Brain microvascular endothelial cell (primary cell): ENCODE measurements around the gene ENTPD1.

ENCODE experiments used
- DNase-seq: peaks from one replicate; pipeline ENCODE4 v3.0.0-alpha.2; 2020
- H3K27ac ChIP-seq: fragments of 250-450 bp; sonication (Bioruptor Pico); 2 replicates; pipeline ENCODE4 v1.5.1; 2020; ENCODE audit warnings: mild to moderate bottlenecking, moderate library complexity
- H3K27me3 ChIP-seq: fragments of 250-450 bp; sonication (Bioruptor Pico); replicated peaks from 2 replicates; pipeline ENCODE4 v1.5.1; 2020; ENCODE audit warnings: mild to moderate bottlenecking
- H3K36me3 ChIP-seq: fragments of 250-450 bp; sonication (Bioruptor Pico); replicated peaks from 2 replicates; pipeline ENCODE4 v1.5.1; 2020; ENCODE audit warnings: mild to moderate bottlenecking
- H3K4me3 ChIP-seq: 2 replicates; pipeline ENCODE4 v1.5.1; 2011; ENCODE audit warnings: low read depth, mild to moderate bottlenecking, control low read depth, low read length, moderate library complexity
- CTCF ChIP-seq: IDR thresholded peaks from 2 replicates; pipeline ENCODE4 v1.5.1; 2011; ENCODE audit warnings: low read depth, mild to moderate bottlenecking, moderate library complexity, low read length, control low read depth, inconsistent platforms; ENCODE audit errors: missing control alignments
- in situ Hi-C: cut with HindIII; loops from 2 replicates; pipeline ENCODE4 v1.10.0; 2017; ENCODE audit warnings: low sequenced_read_pairs, low pct_ligation_motif_present

The ENTPD1 gene

GRCh38 chr10:95864906-95865813, 109.2 kb downstream of the ENTPD1 start:
- Histone ChIP-seq H3K36me3 (no peaks in the 10 kb centered on the region), H3K4me3 (no peak overlapping the region), H3K27me3 (no peaks in the 10 kb centered on the region), H3K27ac (no peak overlapping the region)
- peak; percentile 91 for TF ChIP-seq CTCF
- peak; percentile 77 for DNase-seq
- in situ Hi-C loops: loop anchor here (25.0 kb wide), 1 partner anchor 178 kb away; the partner anchor contains the start of gene TCTN3

- no peaks in the 10 kb centered on the region for H3K27me3 ChIP-seq
- H3K27ac ChIP-seq: no peak overlapping the region
- in situ Hi-C loops: loop anchor here (25.0 kb wide), 1 partner anchor 179 kb away; the partner anchor contains the start of gene TCTN3
- H3K4me3 ChIP-seq: no peak overlapping the region
- no peaks in the 10 kb centered on the region for H3K36me3 ChIP-seq
- DNase-seq: no peak
- no peak for TF ChIP-seq CTCF
Measured at GRCh38 chr10:95865814-95866466, 110.0 kb downstream of the ENTPD1 start.

- Histone ChIP-seq H3K36me3 (no peaks in the 10 kb centered on the region), H3K4me3 (no peak overlapping the region), H3K27ac (no peak overlapping the region), H3K27me3 (no peaks in the 10 kb centered on the region)
- TF ChIP-seq CTCF: no peak
- in situ Hi-C loops: loop anchor here (25.0 kb wide), 1 partner anchor 179 kb away; the partner anchor contains the start of gene TCTN3
- no peak for DNase-seq
Measured at GRCh38 chr10:95866467-95866842, 110.5 kb downstream of the ENTPD1 start.

GRCh38 chr10:95867866-95868265, 111.9 kb downstream of the ENTPD1 start:
- H3K27ac ChIP-seq: no peak overlapping the region
- TF ChIP-seq CTCF: no peak
- H3K27me3 ChIP-seq: no peaks in the 10 kb centered on the region
- no peak for DNase-seq
- H3K36me3 ChIP-seq: no peaks in the 10 kb centered on the region
- no peak overlapping the region for H3K4me3 ChIP-seq
- in situ Hi-C loops: loop anchor here (25.0 kb wide), 1 partner anchor 181 kb away; the partner anchor contains the start of gene TCTN3

- no peak for TF ChIP-seq CTCF
- Histone ChIP-seq H3K36me3 (peaks cover 5% of the 10 kb centered on the region), H3K27ac (no peak overlapping the region), H3K4me3 (no peak overlapping the region), H3K27me3 (no peaks in the 10 kb centered on the region)
- no peak for DNase-seq
- in situ Hi-C loops: loop anchor here (25.0 kb wide), 1 partner anchor 185 kb away; the partner anchor contains the start of gene TCTN3
Measured at GRCh38 chr10:95872158-95872711, 116.3 kb downstream of the ENTPD1 start.
